HG03439 (cell line): ENCODE measurements around the gene KIF3C.
A peak's percentile ranks its signal among the peaks of the same experiment; 100 is the strongest.
"Not testable (repeated sequence)": the region's sequence is repeated elsewhere in the genome, so short reads cannot be mapped to it uniquely, and the experiment has no call there.

Experiments
- ATAC-seq: cut with Tn5 transposase; IDR thresholded peaks from one replicate; pipeline ENCODE4 v1.9.1; 2021; ENCODE audit warnings: mild to moderate bottlenecking, moderate library complexity; ENCODE audit not compliant: unreplicated experiment

The KIF3C gene

GRCh38 chr2:25982273-25982967 lies at the start of gene KIF3C:
KIF3C (minus strand) TSS chr2:25982497; CDS start chr2:25981917, 580 bp downstream.
- peak; percentile 57 for ATAC-seq

- ATAC-seq = not testable (repeated sequence)
These were observed 45.8 kb upstream of the KIF3C start for GRCh38 chr2:26028083-26028482.

- ATAC-seq = no peak
These were observed 43.2 kb upstream of the KIF3C start for GRCh38 chr2:26025509-26025908.

DNA sequence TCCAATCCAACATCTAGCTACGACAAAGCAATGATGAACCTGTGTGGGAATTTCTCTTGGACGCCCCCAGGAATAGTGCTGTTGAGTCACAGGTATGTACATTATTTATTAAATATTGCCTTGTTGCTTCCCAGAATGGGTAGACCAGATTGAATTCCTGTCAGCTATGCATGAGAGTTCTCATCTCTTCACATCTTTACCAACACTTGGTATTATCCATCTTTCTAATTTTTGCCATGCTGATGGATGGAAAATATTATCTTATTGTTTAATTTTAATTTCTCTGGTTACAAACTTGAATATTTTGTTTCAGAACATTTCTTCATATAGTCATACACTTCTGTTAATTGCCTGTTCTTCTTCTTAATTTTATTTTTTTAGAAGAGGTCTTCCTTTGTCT lies 42.0 kb upstream of the KIF3C start:
- no peak for ATAC-seq

DNA sequence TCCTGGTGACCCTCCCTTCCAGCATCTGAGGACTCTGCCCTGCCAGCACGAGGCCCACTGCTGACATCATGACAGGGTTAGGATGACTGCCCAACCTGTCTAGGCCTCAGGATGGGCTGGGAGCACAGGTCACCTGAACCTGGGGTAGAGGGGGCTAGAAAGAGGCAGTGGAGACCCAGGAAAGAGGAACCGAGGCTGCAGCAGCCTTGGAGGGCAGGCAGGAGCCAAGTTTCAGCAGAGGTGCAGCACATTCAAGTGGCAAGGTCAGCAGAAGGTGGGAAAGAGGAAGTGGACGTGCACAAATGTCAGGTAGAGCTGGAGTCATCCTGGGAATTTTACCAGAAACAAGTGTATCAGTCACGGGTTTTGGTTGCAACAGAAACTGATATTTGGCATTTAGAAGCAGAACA lies 37.9 kb upstream of the KIF3C start:
- ATAC-seq = no peak

DNA sequence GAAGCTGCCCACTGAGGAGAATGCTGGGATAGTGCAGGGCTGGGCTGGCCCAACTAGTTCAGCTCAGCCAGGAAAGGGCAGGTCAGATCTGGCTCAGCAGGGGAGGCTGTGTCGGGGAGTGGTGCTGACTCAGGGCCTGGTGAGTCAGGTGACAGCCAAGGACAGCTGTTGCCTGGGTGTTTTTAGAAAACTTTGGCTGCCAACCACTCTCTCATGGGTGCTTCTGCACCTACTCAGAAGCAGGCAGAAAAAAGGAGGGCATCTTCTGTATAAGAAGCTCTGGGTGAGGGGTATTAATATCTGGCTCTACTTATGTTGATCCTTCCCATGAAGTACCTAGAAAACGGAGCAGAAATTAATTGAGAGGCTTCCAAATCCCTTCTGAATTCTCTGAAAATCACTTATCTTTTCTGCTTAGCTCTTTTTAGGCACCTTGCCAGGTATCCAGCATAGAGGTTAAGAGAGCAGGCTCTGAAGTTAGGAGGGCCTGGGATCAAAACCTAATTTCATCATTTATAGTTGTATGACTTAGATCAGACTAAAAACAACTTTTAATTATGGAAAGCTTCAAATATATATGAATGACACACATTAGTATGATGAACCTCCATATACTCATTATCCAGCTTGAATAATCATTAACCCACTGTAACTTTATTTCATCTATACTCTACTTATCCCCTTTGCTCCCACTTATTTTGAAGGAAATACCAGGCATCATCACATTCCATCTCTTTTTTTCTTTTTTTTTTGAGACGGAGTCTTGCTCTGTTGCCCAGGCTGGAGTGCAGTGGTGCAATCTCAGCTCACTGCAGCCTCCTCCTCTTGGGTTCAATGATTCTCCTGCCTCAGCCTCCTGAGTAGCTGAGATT lies 36.1 kb upstream of the KIF3C start:
- ATAC-seq = peak; percentile 66

GRCh38 chr2:26017464-26018183 lies 35.3 kb upstream of the KIF3C start:
- no peak for ATAC-seq

GRCh38 chr2:26016706-26017045 lies 34.4 kb upstream of the KIF3C start:
- ATAC-seq = not testable (repeated sequence)

DNA sequence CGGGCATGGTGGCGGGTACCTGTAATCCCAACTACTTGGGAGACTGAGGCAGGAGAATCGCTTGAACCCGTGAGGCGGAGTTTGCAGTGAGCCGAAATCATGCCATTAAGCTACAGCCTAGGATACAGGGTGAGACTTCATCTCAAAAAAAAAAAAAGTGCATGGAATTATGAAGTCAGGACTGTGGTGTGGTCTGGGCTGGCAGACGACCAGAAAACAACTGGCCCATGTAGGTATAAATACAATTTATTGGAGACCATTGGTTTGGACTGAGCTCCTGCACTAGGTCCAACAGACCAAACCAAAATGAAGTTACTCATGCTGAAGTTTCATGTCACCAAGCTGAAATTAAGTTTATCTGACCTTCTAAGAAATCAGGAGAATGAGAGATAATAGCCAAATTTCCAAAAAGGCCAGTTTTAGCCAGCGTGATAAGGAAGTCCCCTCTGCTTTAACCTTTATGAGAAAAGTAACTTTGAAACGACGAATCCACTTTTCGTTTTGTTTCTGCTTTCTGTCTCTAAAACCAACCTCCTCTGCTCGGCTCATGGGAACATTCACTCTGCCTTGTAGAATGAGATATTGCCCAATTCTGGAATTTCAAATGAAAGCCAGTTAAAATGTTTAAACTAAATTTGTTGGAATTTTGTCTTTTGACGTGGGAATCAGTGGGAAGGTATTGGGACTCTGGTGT lies 33.9 kb upstream of the KIF3C start:
- no peak for ATAC-seq

GRCh38 chr2:26013668-26014067 lies 31.4 kb upstream of the KIF3C start:
- no peak for ATAC-seq

DNA sequence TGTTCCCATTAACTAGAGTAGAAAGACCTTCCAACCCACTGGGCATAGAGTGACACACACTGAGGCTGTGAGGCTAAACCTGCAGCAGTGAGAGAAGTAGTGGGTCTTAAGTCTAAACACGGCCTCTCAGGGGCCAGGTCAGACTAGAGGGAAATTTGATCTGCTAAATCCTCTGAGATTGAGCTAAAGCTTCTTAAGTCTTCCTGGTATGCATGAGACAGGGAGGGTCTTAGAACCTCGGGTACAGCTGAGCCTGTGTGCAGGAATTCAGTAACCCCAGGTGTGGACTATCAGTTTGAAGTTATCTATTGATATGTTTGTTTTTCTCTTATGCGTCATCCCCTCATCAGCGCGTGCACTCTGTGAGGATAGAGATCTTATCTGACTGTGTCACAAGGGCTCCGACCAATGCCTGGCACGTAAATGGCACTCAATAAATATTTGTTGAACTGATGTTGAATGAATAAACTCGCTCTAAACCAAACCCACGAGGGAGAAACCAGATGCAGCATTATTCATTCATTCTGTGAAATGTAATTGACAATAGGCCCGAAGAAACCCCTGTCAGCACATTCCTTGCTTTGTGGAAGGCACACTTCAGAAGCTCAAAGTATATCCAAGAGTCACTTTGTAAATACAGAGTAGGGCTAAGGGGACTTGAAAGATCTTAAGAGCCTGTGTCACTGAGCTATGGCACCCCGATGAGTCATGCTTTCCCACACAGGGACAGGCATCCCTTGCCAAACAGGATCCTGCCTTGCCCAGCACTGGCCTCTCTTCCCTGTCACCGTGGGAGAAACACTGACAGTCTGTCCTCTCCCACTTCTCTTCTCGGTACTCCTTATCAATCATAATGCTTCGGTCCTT lies 29.9 kb upstream of the KIF3C start:
- ATAC-seq = no peak

DNA sequence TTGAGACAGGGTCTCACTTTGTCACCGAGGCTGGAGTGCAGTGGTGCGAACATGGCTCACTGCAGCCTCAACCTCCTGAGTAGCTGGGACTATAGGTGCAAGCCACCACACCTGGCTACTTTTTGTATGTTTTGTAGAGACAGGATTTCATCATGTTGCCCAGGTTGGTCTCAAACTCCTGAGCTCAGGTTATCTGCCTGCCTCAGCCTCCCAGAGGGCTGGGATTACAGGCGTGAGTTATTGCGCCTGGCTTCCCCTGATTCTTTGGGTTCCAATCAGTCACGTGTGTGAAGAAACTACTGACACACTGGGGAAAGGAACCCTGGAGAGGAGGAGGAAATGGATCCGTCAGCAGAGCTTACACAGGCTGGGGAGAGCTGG lies 29.3 kb upstream of the KIF3C start:
- ATAC-seq = no peak

DNA sequence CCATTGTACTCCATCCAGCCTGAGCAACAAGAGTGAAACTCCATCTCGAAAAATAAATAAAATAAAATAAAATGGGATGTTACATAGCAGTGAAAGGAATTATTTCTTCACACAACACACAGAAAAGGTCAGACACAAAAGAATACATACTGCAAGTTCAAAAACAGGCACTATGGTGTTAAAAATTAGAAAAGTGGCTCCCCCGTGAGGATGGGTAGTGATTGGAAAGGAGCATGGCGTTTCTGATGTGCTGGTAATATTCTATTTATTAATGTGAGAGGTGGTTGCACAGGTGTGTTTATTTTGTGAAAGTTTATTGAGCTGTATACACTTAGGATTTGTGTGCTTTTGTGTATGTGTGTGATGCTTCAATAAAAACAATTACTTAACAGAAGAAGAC lies 28.6 kb upstream of the KIF3C start:
- ATAC-seq = no peak

- ATAC-seq = no peak
These were observed 27.3 kb upstream of the KIF3C start for GRCh38 chr2:26009567-26009963.

DNA sequence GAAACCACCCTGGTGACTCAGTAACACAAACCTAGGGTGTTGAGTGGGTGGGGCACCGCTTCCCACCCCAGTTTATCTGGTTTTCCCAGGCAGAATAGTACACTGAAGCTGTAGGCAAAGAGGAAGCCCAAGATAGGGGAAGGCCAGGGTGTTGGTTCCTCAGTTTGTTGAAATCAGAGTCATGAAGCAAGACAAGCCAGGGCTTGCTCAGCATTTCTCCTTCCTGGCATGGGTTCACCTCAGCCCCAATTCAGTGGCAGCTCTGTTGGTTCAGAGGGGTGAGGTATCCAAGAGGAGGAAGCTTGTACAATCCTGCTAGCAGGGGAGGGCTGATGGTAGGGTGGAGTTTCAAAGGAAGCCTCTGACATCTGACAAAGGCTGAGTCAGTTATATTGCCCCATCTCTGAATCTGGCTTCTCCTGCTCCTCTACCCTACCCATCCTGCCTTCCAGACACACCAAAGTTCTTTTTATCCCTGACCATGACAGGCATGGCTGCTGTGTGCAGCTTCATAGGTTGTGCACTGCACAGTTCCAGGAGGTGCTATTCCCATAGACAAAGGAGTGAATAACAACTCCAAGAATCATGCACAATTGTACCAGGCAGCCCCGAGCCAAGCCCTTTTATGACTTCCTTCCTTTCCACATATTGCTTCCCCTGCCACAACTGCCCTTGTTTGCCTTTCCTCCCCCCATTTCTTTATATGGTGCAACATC lies 26.7 kb upstream of the KIF3C start:
- no peak for ATAC-seq

DNA sequence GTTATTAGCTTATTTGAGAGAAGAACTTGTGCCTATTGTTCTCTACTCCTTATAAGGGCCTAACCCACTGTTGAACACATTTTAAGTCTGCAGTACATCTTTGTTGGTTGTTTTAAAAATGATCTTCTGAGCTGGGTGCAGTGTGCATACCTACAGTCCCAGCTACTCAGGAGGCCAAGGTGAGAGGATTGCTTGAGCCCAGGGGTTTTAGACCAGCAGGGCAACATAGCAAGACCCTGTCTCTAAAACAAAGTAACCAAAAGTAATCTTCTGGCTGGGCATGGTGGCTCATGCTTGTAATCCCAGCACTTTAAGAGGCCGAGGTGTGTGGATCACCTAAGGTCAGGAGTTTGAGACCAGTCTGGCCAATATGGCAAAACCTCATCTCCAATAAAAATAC lies 25.8 kb upstream of the KIF3C start:
- ATAC-seq = no peak

DNA sequence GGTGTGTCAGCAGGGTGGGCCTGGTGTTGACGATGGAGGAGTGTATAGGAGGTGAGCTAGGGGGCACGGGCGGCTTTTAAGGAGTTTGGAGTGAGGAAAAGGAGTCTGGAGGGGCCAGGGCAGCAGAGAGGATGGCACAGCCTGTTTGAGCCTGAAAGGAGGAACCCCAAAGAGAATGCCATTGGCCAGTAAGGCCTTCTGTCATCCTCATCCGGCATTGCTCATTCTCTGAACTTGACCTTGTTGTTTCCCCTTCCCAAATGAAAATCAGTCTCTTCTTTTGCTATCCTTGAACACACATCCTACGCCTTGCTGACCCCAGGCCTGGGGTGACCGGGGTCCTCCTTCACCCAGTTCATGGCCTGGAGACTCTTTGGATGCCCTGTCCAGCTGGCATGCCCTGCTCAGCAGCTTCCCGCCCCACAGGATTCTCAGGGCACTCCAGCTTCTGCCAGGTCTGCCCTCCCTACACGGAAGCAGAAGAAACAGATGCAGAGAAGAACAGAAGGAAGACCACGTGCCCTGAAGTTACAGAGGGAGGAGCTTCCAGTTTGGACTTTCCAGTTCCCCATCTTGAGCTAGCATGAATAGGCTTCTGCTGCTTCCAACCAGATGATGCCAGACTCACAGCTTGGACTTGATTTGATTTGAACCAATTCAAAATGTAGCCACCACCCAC lies 20.5 kb upstream of the KIF3C start:
- no peak for ATAC-seq

DNA sequence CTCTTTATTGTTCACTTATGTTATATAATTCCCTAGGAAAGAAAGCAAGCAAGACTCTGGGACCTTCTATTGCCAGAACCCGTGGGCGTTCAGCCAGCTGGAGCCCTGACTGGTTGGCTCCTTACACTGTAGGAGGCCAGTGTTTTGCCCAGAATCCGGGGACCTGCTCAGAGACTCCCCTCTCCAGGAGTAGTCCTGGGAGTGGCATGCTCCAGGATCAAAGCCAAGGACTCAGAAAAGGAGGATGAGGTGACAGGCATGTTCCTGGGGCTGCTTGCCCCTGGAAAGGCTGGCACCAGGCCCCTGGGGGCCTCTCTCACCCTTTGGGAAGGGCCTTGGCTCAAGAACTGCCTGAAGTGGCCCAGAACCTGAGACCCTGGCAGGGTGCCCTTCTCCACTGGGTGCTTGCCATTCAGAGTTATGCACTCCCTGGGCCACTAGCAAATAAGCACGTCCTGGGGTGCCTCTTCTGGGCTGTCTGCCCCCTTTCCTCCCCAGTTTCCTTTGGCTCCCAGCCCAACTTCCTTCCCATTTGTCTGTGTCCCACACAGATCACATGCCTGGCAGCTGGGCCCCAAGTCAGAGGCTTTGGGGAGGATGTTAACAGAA lies 19.6 kb upstream of the KIF3C start:
- no peak for ATAC-seq
